NCI-H1694 (cell line): ENCODE data around the gene SLC28A3.

Source experiments
- DNase-seq: peaks from one replicate; lab custom pipeline; 2025; lab: John Stamatoyannopoulos, UW

SLC28A3 gene

DNA sequence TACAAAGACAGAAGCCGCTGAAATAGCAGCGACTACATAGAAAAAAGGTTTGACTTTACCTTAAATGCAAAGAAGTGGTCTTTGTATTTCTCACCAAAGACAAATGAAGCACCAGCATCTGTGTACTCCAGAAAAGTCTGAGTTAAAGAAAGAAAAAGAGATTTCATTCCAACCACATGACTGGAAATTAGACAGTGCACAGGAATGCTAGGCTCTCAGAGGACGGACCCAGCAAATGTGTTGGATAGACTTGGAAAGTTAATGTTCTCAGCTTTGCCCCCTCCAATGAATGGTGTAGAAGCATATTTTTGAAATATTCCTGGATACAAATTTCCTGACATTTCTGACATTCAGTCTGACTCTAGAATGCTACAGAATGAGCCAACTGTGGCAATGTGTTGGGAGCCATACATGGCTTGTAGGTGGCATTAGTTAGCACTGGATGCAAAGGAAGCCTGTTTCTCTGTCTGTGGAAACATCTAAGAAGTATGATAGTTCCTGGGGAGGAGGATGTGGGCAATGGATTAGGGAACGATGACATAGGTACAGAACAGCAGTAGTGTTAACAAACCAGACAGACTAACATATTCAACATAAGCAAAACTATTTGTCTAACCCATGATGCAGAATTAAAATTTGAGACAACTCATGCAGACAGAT, 43.3 kb downstream of the SLC28A3 start:
- DNase-seq = no peak

- DNase-seq = no peak
Measured at GRCh38 chr9:84296146-84296843, 44.3 kb downstream of the SLC28A3 start.

DNA sequence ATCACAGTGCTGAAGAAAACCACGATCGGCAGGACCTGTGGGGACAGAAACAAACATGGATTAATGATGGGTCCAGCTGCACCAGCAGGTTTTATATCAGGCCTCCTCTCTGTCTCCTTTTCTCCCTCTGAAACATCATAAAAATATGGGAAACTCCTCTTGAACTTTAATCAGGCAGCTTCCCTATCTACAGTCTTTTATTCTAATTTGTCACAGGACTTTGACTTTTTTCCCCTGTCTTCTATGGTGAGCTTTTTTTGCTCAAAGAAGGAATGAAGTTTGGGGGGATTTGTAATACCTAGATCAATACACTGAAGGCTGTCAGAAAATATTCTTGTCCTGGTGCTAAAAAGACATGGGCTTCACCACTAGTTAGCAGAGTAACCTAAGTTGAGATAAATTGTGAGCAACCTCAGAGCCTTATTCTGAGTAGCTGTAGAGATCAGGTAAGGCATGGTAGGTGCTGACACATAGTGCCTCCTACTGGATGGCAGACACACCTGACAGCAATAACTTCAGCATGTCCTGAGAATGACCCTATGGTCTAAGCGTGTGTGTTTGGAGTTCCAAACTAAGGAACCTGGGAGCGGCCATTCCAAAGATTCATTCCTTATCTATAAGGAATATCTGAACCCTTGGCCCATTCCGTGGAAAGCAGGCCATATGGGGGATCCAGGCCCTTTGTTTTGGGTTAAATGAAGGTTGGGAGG, 46.2 kb downstream of the SLC28A3 start:
- no peak for DNase-seq

DNA sequence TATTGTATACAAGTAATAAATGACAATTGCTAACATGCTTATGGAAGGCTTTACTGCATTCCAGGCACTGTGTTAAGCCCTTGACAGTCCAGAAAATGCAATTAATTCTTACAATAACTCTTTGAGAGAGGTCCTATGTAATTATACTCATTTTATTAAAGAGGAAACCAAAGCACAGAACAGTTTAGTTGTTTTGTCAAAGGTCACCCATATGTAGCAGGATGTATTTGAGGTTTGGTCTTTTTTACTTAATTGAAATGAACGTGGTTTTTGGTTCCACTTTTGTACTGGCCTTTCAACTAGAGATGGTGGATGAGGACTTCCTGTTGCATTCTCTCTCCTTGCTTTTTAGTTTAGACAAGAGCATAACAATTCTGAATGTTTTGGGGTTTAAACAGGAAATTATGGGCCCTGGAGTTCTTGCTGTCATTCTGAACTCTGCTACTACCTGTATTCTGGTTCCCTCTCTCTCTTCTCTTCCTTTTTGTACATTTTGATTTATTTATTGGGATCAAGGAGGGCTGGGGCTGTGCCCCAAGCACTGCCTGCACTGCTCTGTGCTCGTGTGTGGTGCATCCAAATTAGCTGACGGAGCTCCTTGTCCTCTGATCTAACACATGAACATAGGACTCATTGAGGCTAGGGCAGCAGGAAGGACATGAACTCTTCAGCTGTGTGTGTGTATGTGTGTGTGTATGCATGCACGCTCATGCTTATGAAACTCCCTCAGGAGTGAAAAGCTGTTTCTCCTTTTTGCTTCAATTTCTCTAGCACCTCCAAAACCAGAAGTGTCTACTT, 47.4 kb downstream of the SLC28A3 start:
- DNase-seq = no peak

DNA sequence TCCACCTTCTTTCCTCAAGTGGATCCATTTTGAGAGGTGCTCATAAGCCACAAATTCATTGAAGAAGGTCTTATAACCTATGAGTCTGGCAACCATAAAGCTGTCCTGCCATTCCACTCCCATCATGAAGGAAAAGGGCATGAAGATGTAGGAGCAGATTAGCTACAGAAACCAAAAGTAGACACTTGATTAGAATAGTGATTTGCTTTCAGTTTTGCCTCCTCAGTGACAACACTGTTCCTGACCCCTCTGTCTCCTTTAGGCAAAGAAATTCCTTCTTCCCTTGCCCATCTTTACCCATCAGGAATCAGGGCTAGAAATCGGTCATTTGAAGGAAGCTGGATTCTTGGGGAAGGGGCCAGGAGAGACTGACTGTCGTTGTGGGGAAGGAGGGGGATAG, 55.2 kb downstream of the SLC28A3 start:
- no peak for DNase-seq

DNA sequence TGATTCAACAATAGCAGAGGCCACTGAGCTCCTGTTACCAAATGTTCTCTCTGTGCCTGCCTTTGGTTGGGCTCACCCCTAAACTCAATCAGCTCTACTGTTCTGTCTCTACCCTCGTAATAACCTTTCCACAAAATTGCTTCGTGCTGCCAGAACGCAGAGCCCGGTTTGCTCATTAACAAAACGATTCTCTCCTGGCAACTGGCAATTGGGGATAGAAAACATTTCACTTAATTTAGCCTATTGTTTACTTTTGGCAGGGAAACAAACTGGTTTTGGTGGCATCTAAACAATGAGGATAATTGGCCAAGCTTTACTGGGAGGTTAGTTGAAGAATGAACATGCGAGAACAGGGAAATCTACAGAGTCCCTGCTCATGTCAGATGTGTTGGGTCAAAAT, 56.6 kb downstream of the SLC28A3 start:
- no peak for DNase-seq

- DNase-seq = no peak
Measured at GRCh38 chr9:84278130-84278529, 62.4 kb downstream of the SLC28A3 start.

- no peak for DNase-seq
Measured at GRCh38 chr9:84277646-84278045, 62.9 kb downstream of the SLC28A3 start.

DNA sequence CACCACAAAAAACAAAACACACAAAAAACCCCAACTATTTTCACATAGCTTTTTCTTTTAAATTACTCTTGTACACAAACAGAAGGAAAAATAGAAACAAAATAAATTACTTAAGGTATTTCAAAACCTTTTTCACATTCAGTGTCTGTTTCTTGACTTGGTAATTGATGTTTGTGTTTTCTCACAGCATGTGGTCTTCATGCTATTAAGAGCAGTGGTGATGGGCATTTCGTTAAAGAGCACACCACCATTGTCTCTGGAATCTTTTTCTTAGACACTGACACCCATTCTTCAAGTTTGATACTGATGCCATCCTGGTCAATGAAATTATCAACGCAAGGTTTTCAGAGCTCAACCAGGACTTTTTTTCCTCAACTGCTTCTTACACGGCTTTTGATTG, 63.8 kb downstream of the SLC28A3 start:
- DNase-seq = no peak

DNA sequence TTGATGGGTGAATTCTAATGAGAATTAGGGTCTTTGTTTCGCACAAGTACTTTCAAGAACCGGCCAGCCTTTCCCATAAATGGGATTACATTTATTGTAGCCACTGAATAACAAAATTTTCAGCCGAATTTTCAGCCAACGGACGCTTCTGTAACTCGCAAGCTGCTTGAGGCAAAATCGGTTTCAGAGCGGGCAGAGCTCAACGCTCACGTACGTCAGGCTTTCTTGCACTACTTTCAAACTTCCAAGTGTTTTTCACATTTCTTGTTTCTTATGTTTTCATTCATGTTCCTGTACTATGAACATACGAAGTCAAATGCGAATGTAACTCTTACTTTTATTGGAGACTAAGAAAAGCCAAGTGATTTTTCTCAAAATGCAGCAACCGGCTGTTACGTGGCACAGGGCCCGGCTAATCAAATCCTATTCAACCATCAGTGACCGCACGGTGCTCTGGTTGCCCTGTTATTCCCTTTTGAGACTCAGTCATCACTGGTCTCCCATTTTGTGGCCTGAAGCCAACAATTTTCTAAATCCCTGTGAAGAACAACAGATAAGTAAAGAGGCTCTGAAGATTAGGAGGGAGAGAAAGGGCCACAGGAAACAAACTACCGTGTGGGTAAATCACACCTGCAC, 68.5 kb downstream of the SLC28A3 start:
- no peak for DNase-seq

DNA sequence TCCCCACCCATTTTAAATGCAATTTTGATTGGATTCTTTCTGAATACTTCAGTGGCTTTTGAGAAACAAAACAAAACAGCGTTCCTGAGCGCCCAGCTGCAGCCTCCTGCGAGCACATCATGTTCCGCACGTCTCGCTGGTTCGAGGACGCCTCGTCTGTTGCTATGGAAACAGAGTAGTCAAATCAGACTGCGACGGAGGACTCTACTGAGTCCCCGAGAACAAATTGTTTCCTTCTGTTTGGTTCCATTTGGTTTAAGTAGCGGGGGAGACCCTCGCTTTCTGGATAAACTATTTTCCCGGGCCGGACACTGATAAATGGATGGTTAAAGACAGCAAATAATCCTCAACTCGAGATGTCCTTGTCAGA, 69.0 kb downstream of the SLC28A3 start:
- no peak for DNase-seq

DNA sequence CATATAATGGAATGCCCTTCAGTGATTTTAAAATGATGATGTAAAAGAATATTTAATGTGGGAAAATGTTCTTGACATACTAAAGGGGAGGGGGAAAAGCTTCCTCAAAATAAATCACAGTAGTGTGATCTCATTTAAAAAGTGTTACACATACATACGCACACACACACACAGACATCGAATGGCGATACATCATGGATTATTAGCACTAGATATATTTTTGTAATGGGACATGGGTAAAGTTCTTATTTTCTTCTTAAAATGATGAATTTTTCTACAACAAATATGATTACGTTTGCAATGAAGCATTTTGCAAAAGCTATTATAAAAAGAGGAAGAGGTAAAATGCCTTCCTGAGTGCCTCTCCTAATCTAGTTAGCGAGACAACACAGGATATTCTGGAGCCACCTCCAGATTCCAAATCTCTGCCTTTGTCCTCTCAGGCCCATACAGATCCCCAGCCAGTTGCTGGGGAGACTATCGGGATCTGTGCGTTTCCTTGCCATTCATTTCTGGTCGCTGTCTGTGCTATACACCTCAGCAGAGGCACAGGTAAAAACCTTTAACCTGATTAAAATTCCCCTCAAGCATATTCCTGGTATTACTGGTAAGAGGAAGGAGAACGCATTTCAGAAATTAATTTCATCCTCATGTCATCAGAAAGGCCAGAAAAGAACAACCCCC, 69.6 kb downstream of the SLC28A3 start:
- DNase-seq = no peak

DNA sequence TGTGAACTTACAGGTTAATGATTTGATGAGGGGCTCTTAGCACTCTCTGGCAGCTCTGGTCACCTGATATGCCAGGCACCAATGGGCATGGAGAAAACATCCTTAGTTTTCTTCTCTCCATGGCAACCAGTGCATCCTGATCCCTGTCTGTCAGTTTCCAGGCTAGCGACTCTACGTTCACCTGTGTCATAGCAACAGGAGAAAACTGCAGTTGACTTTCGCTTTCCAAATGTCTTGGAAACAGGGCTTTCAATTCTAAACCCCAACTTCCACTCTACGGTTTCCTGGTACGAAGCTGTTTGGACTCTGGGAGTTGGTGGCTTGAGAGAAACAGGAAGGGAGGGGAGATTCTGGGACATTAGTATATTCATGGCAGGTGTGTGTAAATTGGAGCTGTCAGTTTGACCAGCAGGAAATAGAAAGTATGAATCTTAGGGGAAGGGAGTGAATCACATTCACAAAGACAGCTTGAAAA, 74.4 kb downstream of the SLC28A3 start:
- DNase-seq = no peak

GRCh38 chr9:84264307-84265029, 76.1 kb downstream of the SLC28A3 start:
- DNase-seq = no peak

DNA sequence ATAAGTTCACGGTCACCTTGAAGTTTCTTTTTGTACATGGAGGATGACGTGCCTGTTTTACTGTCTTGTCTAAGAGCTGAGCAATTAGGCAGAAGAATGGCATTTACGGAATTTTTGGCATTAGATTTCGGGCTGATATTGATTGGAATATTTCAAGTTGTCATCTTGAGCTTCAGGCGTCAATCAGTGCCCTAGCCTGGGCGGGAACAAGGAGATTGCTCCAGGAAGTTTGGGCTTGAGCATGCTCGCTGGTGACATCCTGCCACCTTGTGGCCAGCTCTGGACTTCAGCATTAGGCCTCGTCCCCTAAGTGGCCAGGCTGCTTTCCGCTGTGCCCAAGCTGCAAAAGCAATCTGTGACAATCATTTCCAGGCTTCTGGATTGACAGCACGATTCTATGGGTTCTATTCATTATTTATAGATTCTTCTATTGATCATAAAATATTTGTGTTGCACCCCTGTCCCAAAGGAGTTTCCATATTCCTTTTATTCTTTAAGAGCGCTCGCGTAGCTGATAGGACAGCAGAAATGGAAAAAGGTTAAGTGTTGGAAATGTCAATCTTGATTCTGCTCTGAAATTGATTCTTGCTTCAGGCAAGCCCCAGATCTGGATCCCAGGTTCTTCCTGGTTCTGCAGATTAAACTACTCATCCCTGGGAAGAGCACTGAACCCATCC, 79.3 kb downstream of the SLC28A3 start:
- peak; percentile 72 for DNase-seq

DNA sequence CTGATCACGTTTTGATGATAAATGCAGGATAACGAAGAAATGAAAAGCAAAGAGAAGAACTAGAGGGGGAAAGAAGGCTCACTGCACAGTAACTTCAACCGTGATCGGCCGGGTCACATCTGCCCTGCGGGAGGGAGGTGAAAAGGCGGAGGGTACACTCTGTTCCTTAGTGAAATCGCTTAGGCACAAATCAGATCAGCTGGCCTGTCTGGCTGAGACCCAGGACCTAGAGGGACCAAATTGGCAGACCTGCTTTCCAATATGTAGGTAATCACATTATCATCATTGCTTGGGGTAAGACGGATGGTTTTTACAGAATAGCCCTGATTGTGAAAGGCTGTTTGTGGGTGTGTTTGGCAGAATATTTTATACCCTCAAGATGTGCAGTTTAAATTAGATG, 82.2 kb downstream of the SLC28A3 start:
- DNase-seq = no peak

- no peak for DNase-seq
Measured at GRCh38 chr9:84255696-84256095, 84.9 kb downstream of the SLC28A3 start.

- DNase-seq = no peak
Measured at GRCh38 chr9:84254972-84255371, 85.6 kb downstream of the SLC28A3 start.

- no peak for DNase-seq
Measured at GRCh38 chr9:84251921-84252320, 88.6 kb downstream of the SLC28A3 start.

DNA sequence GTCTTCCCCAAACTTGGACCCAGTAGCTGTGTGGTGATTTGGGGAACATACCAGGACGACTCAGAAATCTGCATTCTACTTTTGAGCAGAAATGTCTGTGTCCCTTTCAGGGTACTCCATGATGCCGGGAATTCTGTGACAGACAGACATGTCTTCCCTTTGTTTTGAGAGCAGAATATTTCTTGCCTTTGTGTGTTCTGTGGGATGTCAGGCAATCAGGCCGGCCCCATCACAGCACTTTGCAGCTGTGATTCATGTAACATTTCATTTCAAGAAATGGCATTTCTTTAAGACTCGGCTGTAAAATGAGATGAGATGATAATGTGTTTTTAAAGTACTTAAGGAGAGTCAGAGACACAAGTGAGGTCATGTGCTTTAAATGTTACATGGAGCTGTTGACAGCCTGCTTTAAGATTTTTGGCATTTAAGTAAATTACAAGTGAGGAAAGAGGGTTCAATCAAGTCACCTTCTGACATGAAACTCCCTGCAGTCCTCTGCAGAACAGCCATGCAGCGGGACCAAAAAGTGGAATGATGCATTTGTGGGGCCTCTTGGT, 98.7 kb downstream of the SLC28A3 start:
- no peak for DNase-seq
